Lower leg skin (tissue), 3 donors: ENCODE data around the gene IST1.

ENCODE experiments used
- POLR2A ChIP-seq, 2 donors: fragments of 450-650 bp; IDR thresholded peaks; one replicate each; pipeline ENCODE4 v1.6.1; 2016 to 2017; ENCODE audit warnings: antibody characterized with exemption in 2 of 2, mild to moderate bottlenecking in 1 of 2, moderate library complexity in 1 of 2
- TF ChIP-seq, protein P1 (sequence below), 3 donors: fragments of 450-650 bp; IDR thresholded peaks; one replicate each; pipeline ENCODE4 v1.5.1; 2016; ENCODE audit warnings: antibody characterized with exemption in 3 of 3, mild to moderate bottlenecking in 3 of 3, moderate library complexity in 2 of 3

DNA sequence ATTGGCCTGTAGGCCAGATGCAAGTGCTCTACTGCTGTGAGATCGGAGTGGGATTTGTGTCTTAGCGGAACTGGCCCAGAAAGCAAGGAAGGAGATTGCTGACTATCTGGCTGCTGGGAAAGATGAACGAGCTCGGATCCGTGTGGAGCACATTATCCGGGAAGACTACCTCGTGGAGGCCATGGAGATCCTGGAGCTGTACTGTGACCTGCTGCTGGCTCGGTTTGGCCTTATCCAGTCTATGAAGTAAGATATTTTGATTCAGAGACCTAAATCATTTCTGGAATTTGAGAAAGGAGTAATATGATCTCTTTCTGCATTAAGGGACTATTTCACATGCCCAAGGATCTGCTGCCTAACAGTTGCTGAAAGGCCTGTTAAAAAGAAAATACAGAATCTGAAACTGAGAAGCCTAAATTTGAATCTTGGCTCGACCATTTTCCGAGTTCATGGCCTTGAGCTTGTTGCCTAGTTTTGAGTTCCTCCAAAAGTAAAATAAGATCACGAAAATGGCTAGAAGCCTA, 21.1 kb downstream of the IST1 start:
- no peak for TF ChIP-seq POLR2A (IDR thresholded peaks at IDR 0.05)
- TF ChIP-seq, protein P1, sequence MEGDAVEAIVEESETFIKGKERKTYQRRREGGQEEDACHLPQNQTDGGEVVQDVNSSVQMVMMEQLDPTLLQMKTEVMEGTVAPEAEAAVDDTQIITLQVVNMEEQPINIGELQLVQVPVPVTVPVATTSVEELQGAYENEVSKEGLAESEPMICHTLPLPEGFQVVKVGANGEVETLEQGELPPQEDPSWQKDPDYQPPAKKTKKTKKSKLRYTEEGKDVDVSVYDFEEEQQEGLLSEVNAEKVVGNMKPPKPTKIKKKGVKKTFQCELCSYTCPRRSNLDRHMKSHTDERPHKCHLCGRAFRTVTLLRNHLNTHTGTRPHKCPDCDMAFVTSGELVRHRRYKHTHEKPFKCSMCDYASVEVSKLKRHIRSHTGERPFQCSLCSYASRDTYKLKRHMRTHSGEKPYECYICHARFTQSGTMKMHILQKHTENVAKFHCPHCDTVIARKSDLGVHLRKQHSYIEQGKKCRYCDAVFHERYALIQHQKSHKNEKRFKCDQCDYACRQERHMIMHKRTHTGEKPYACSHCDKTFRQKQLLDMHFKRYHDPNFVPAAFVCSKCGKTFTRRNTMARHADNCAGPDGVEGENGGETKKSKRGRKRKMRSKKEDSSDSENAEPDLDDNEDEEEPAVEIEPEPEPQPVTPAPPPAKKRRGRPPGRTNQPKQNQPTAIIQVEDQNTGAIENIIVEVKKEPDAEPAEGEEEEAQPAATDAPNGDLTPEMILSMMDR (IDR thresholded peaks at IDR 0.05), result no peak
